Mesothelial cell of epicardium (in vitro differentiated cells): ENCODE measurements around the gene GRK3. TPM values are rescaled to one million over a fixed set of nuclear protein-coding genes. Genes with fewer than 3 reads are reported as not detected.

ENCODE experiments used
- DNase-seq, 2 experiments: peaks; one replicate each; pipeline ENCODE4 v3.0.0; 2021; ENCODE audit warnings: low spot score in 2 of 2; ENCODE audit not compliant: unreplicated experiment in 2 of 2
- H3K27ac Mint-ChIP-seq: 2 replicates; pipeline ENCODE4 v1.8.0; 2021; ENCODE audit warnings: mixed read lengths
- H3K27me3 Mint-ChIP-seq: 2 replicates; pipeline ENCODE4 v1.8.0; 2021; ENCODE audit warnings: low read depth, mixed read lengths
- H3K36me3 Mint-ChIP-seq: 2 replicates; pipeline ENCODE4 v1.8.0; 2021; ENCODE audit warnings: mixed read lengths
- H3K4me1 Mint-ChIP-seq: 2 replicates; pipeline ENCODE4 v1.8.0; 2021; ENCODE audit warnings: mixed read lengths
- H3K4me3 Mint-ChIP-seq: 2 replicates; pipeline ENCODE4 v1.8.0; 2021; ENCODE audit warnings: mild to moderate bottlenecking, moderate library complexity, mixed read lengths
- H3K9me3 Mint-ChIP-seq: 2 replicates; pipeline ENCODE4 v1.8.0; 2021; ENCODE audit warnings: mixed read lengths
- CTCF ChIP-seq: fragments of 200-600 bp; sonication (generic); IDR thresholded peaks from one replicate; pipeline ENCODE4 v1.5.0; 2021; ENCODE audit warnings: antibody characterized with exemption; ENCODE audit not compliant: unreplicated experiment
- total RNA-seq: library from RNA; stranded (reverse); gene quantifications from 3 replicates; pipeline ENCODE4 v1.2.1, GENCODE V29; 2021

Gene GRK3
- total RNA-seq, 1 donor from 2014 or later: 13.8 TPM

GRCh38 chr22:25645964-25646363, 81.5 kb downstream of the GRK3 start:
- no peaks in the 10 kb centered on the region for H3K4me1 Mint-ChIP-seq
- H3K27me3 Mint-ChIP-seq: no peaks in the 10 kb centered on the region
- peaks cover 4% of the 10 kb centered on the region for H3K9me3 Mint-ChIP-seq
- no peak for DNase-seq
- no peak for TF ChIP-seq CTCF
- peaks cover 9% of the 10 kb centered on the region for H3K36me3 Mint-ChIP-seq
- no peak overlapping the region for H3K4me3 Mint-ChIP-seq
- no peak overlapping the region for H3K27ac Mint-ChIP-seq

GRCh38 chr22:25650833-25651232, 86.4 kb downstream of the GRK3 start:
- Mint-ChIP-seq H3K4me1 (no peaks in the 10 kb centered on the region), H3K9me3 (no peaks in the 10 kb centered on the region), H3K4me3 (no peak overlapping the region), H3K36me3 (peaks cover 7% of the 10 kb centered on the region), H3K27ac (no peak overlapping the region), H3K27me3 (no peaks in the 10 kb centered on the region)
- DNase-seq: no peak
- TF ChIP-seq CTCF: no peak

GRCh38 chr22:25651332-25652085, 87.0 kb downstream of the GRK3 start:
- Mint-ChIP-seq H3K4me1 (no peaks in the 10 kb centered on the region), H3K27ac (no peak overlapping the region), H3K27me3 (no peaks in the 10 kb centered on the region), H3K9me3 (no peaks in the 10 kb centered on the region), H3K4me3 (no peak overlapping the region), H3K36me3 (peaks cover 3% of the 10 kb centered on the region)
- DNase-seq: no peak
- no peak for TF ChIP-seq CTCF

DNA sequence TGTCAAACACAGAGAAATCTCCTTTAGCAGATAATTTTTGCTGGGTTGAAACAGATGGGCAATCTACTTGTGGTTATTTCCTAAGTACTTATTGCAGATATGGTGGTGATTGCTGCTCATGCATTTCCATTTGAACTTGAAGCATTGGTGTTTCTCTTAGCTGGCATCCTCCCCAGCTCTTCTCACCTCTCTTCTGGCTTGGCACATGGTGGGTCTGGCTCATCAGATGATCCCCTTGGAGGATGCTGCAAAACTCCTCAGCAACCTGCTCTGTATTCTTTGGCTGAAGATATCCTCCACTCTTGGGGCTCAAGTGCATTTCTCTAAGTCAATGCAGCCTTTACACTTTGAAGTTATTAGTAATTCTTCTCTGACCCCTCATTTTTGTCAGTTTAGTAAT, 90.2 kb downstream of the GRK3 start:
- no peak overlapping the region for H3K4me3 Mint-ChIP-seq
- DNase-seq: no peak
- no peaks in the 10 kb centered on the region for H3K36me3 Mint-ChIP-seq
- H3K9me3 Mint-ChIP-seq: no peaks in the 10 kb centered on the region
- H3K27ac Mint-ChIP-seq: no peak overlapping the region
- H3K4me1 Mint-ChIP-seq: peaks cover 7% of the 10 kb centered on the region
- no peaks in the 10 kb centered on the region for H3K27me3 Mint-ChIP-seq
- no peak for TF ChIP-seq CTCF

- TF ChIP-seq CTCF: no peak
- no peaks in the 10 kb centered on the region for H3K27me3 Mint-ChIP-seq
- no peak overlapping the region for H3K27ac Mint-ChIP-seq
These were observed 91.0 kb downstream of the GRK3 start for GRCh38 chr22:25655371-25655935.

More at GRCh38 chr22:25655371-25655935, 91.0 kb downstream of the GRK3 start:
- Mint-ChIP-seq H3K9me3 (no peaks in the 10 kb centered on the region), H3K4me1 (peaks cover 7% of the 10 kb centered on the region), H3K36me3 (no peaks in the 10 kb centered on the region), H3K4me3 (no peak overlapping the region)
- no peak for DNase-seq
